C4-2B (cell line): Measurements from ENCODE around the gene PSKH1.

ENCODE experiments used
- H3K27ac ChIP-seq: fragments of 450-650 bp; 2 replicates; pipeline ENCODE4 v1.5.1; 2017
- CTCF ChIP-seq: fragments of 450-650 bp; conservative IDR thresholded peaks from 2 replicates; pipeline ENCODE4 v1.5.1; 2017; ENCODE audit warnings: mild to moderate bottlenecking
- ZFX ChIP-seq: fragments of 450-650 bp; IDR thresholded peaks from 2 replicates; pipeline ENCODE4 v1.6.1; 2017

The PSKH1 gene

DNA sequence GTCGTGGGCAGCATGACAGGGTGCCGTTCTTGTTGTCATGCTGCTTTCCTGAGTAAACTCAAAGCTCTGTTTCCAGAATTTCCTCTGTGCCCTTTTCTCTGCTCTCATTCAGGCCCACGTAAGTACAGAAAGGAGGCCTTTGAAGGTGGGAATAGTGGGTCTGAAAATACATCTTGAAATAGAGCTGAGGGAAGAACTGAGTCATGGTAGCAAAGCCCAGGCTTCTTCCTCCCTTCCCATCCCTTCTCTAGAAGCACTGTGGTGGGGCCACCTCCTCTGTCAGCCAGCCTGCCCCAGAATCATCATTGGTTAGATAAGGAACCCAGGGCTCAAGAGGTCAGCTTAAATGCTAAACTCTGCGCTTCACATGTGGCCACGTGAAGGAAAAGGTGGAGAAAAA is 29.2 kb downstream of the PSKH1 start:
- peak overlapping the region; percentile 83 for H3K27ac ChIP-seq

GRCh38 chr16:67922740-67923139 is 29.7 kb downstream of the PSKH1 start:
- peak overlapping the region; percentile 83 for H3K27ac ChIP-seq
- TF ChIP-seq CTCF (no peak), ZFX (no peak)

More for the DNA sequence above, 29.2 kb downstream of the PSKH1 start:
- no peak for TF ChIP-seq CTCF
- TF ChIP-seq ZFX = no peak

GRCh38 chr16:67923414-67924116 is 30.5 kb downstream of the PSKH1 start:
- TF ChIP-seq CTCF = no peak
- TF ChIP-seq ZFX = no peak
- peak overlapping the region; percentile 83 for H3K27ac ChIP-seq

GRCh38 chr16:67924140-67924906 is 31.3 kb downstream of the PSKH1 start:
- no peak for TF ChIP-seq ZFX
- TF ChIP-seq CTCF = no peak
- peak overlapping the region; percentile 83 for H3K27ac ChIP-seq

DNA sequence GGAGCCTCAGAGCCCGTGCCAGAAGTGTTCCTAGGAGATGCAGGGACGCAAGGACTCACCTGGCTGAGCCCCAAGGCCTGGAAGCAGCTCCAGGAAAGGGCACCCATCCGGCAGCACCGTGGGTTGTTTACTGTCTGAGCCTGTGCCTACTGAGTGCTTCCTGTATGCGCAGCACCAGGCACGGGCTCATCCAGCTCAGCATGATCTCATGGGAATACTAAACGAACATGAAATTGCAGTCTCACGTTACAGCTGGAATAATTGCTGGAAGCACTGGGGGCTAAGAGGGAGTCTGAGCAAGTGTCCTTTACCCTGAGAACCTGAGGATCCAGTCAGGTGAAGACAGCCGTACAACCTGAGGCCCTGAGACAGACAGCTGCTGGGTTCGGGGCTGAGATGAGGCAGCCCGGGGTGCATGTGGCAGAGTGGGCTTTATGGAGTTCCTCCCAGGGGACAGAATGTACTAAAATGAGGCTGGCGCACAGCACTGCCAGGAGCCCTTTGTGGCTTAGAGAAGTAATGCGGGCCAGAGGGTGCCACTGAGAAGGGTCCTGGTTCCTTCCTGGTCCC is 33.2 kb downstream of the PSKH1 start:
- no peak; the same call in 1 of the 2 replicates for TF ChIP-seq CTCF
- H3K27ac ChIP-seq = peak overlapping the region; percentile 97

- H3K27ac ChIP-seq = peak overlapping the region; percentile 97
- TF ChIP-seq CTCF (no peak), ZFX (no peak)
Observed at GRCh38 chr16:67927131-67927941, 34.3 kb downstream of the PSKH1 start.
